K562 (cell line): Measurements from ENCODE around the gene NKG7. TPM values are rescaled to one million over a fixed set of nuclear protein-coding genes. Genes with fewer than 3 reads are reported as not detected.

Experiments
- ATAC-seq: fragments of 200-7000 bp; cut with Tn5 transposase; 3 replicates; pipeline ENCODE4 v1.9.1; 2020; ENCODE audit warnings: moderate library complexity
- BruUV-seq: library from RNA; stranded (reverse); fragments of 400-500 nt; replicated peaks from 2 replicates; lab custom pipeline; 2021; lab: Mats Ljungman, UMichigan
- CTCF ChIA-PET: fragments of 300-600 bp; formaldehyde crosslinking; extraction: SDS; loops from one replicate; lab custom pipeline; 2021; ENCODE audit warnings: low intra/inter-chr PET ratio; lab: Yijun Ruan, JAX
- POLR2A ChIA-PET: fragments of 300-600, 350-650 bp; sonication (Branson Sonifier 250); formaldehyde crosslinking; extraction: SDS; loops from one replicate; lab custom pipeline; 2021; ENCODE audit warnings: antibody characterized with exemption, inconsistent platforms; lab: Yijun Ruan, JAX
- DNase-seq, 4 experiments: peaks; one replicate each; pipeline versions ENCODE4 v3.0.0 to v3.0.0-alpha.2; 2011 to 2018; ENCODE audit warnings: low spot score in 3 of 4, mixed read lengths in 3 of 4; ENCODE audit errors: extremely low read depth in 1 of 4
- FAIRE-seq: peaks from 2 replicates; lab custom pipeline; 2011; peaks lifted over from hg19 to GRCh38; lab: Jason Lieb, UNC
- H2AFZ ChIP-seq: 2 replicates; pipeline ENCODE4 v1.6.0; 2011; ENCODE audit warnings: low read depth, low read length, control low read depth, inconsistent platforms
- H3K27ac ChIP-seq: fragments of 200-600 bp; 3 replicates; pipeline ENCODE4 v1.8.0; 2011; ENCODE audit warnings: low read depth, mild to moderate bottlenecking, control low read depth, inconsistent platforms, low read length, moderate library complexity, mixed read lengths; ENCODE audit errors: extremely low read depth
- H3K27me3 ChIP-seq, 2 experiments: fragments of 300-600 bp in 1 of 2; 2 replicates in 1 of 2; 3 replicates in 1 of 2; pipeline versions ENCODE4 v1.6.0 to v1.8.0; 2011; ENCODE audit warnings: inconsistent platforms in 2 of 2, low read length in 2 of 2, mild to moderate bottlenecking in 1 of 2, mixed read lengths in 1 of 2, moderate library complexity in 1 of 2; ENCODE audit not compliant: control insufficient read depth in 2 of 2, insufficient read depth in 2 of 2
- H3K36me3 ChIP-seq: fragments of 300-600 bp; 3 replicates; pipeline ENCODE4 v1.8.0; 2011; ENCODE audit warnings: mild to moderate bottlenecking, low read length, inconsistent platforms; ENCODE audit not compliant: control insufficient read depth, insufficient read depth
- H3K4me1 ChIP-seq, 2 experiments: fragments of 200-600 bp in 1 of 2; replicated peaks in 1 of 2; 2 replicates in 1 of 2; 3 replicates in 1 of 2; pipeline versions ENCODE4 v1.5.1 to v1.8.0; 2011; ENCODE audit warnings: inconsistent platforms in 2 of 2, low read length in 2 of 2, mild to moderate bottlenecking in 1 of 2, mixed read lengths in 1 of 2, moderate library complexity in 1 of 2; ENCODE audit not compliant: control insufficient read depth in 2 of 2, insufficient read depth in 2 of 2
- H3K4me2 ChIP-seq: 2 replicates; pipeline ENCODE4 v1.6.1; 2011; ENCODE audit warnings: low read length, control low read depth, inconsistent platforms, mixed read lengths; ENCODE audit not compliant: insufficient read depth
- H3K4me3 ChIP-seq: fragments of 200-600 bp; sonication (generic), shearing (Covaris generic); 2 replicates; pipeline ENCODE4 v1.5.1; 2016; ENCODE audit warnings: control low read depth, inconsistent platforms
- H3K79me2 ChIP-seq: fragments of 200-600 bp; 3 replicates; pipeline ENCODE4 v1.8.0; 2011; ENCODE audit warnings: low read length, inconsistent platforms; ENCODE audit not compliant: control insufficient read depth, insufficient read depth
- H3K9ac ChIP-seq, 2 experiments: 2 replicates each; pipeline versions ENCODE4 v1.6.0 to v1.6.1; 2011; ENCODE audit warnings: low read depth in 2 of 2, low read length in 2 of 2, control low read depth in 1 of 2, inconsistent platforms in 1 of 2, mild to moderate bottlenecking in 1 of 2, mixed read lengths in 1 of 2; ENCODE audit not compliant: insufficient read depth in 1 of 2
- H3K9me1 ChIP-seq: one replicate; pipeline ENCODE4 v1.6.0; 2011; ENCODE audit warnings: inconsistent platforms, mild to moderate bottlenecking, low read length, moderate library complexity; ENCODE audit not compliant: control insufficient read depth, insufficient read depth
- H3K9me3 ChIP-seq: replicated peaks from 2 replicates; pipeline ENCODE4 v1.5.1; 2011; ENCODE audit warnings: low read depth, low read length, inconsistent platforms; ENCODE audit not compliant: control insufficient read depth, insufficient read depth
- H4K20me1 ChIP-seq: replicated peaks from 2 replicates; pipeline ENCODE4 v1.6.1; 2011; ENCODE audit warnings: low read length, inconsistent platforms, mixed read lengths; ENCODE audit not compliant: control insufficient read depth, insufficient read depth
- ASH1L ChIP-seq: fragments of 450-650 bp; IDR thresholded peaks from 2 replicates; pipeline ENCODE4 v1.6.1; 2018; ENCODE audit warnings: borderline replicate concordance, mild to moderate bottlenecking, low read depth; ENCODE audit not compliant: partially characterized antibody
- BRF2 ChIP-seq: IDR thresholded peaks from 3 replicates; pipeline ENCODE4 v1.6.1; 2011; ENCODE audit warnings: borderline replicate concordance, mild to moderate bottlenecking; ENCODE audit not compliant: insufficient read length, insufficient read depth
- CHD4 ChIP-seq: fragments of 200-600 bp; sonication (generic); IDR thresholded peaks from 3 replicates; pipeline ENCODE4 v1.6.1; 2012; ENCODE audit warnings: low read depth, mild to moderate bottlenecking, mixed read lengths, low read length, inconsistent platforms; ENCODE audit not compliant: insufficient read depth, insufficient replicate concordance, poor library complexity, severe bottlenecking
- CTCFL ChIP-seq: IDR thresholded peaks from 2 replicates; pipeline ENCODE4 v1.6.1; 2011; ENCODE audit warnings: borderline replicate concordance, low read depth, mild to moderate bottlenecking, moderate library complexity, low read length; ENCODE audit not compliant: insufficient read depth, poor library complexity, severe bottlenecking
- EP300 ChIP-seq: IDR thresholded peaks from 2 replicates; pipeline ENCODE4 v1.6.1; 2012; ENCODE audit warnings: low read length, improper control_type of control experiment
- ETV6 ChIP-seq, 3 experiments: fragments of 150-350 bp in 1 of 3; sonication (generic) in 1 of 3; formaldehyde crosslinking in 1 of 3; IDR thresholded peaks; 2 replicates each; pipeline versions ENCODE4 v1.6.1 to v1.8.0; 2014 to 2022; ENCODE audit warnings: borderline replicate concordance in 2 of 3, low read depth in 2 of 3, antibody characterized with exemption in 1 of 3, low read length in 1 of 3, mild to moderate bottlenecking in 1 of 3, missing genetic modification reagents in 1 of 3
- ILK ChIP-seq: fragments of 450-650 bp; IDR thresholded peaks from 2 replicates; pipeline ENCODE4 v1.6.1; 2016; ENCODE audit warnings: missing genetic modification characterization, low read depth, mild to moderate bottlenecking, missing compliant biosample characterization, moderate library complexity, borderline replicate concordance
- KLF10 ChIP-seq: fragments of 250-450 bp; sonication (Bioruptor Pico); IDR thresholded peaks from 2 replicates; pipeline ENCODE4 v1.6.1; 2021; ENCODE audit warnings: matching md5 sums
- MYC ChIP-seq, 2 experiments: fragments of 250-450 bp in 1 of 2; sonication (Bioruptor Pico) in 1 of 2; IDR thresholded peaks; 2 replicates each; pipeline versions ENCODE4 v1.5.1 to v1.6.1; 2012 to 2021; ENCODE audit warnings: low read depth in 2 of 2, borderline replicate concordance in 1 of 2, improper control_type of control experiment in 1 of 2, low read length in 1 of 2, mild to moderate bottlenecking in 1 of 2, moderate library complexity in 1 of 2
- NELFE ChIP-seq: IDR thresholded peaks from 2 replicates; pipeline ENCODE4 v1.6.1; 2011; ENCODE audit warnings: mild to moderate bottlenecking; ENCODE audit not compliant: insufficient read depth, insufficient read length
- NFIC ChIP-seq: fragments of 450-650 bp; IDR thresholded peaks from 2 replicates; pipeline ENCODE4 v1.6.1; 2017; ENCODE audit warnings: mild to moderate bottlenecking, inconsistent platforms
- NR1H2 ChIP-seq: sonication (generic); formaldehyde crosslinking; IDR thresholded peaks from 2 replicates; pipeline ENCODE4 v1.4.0; 2020; ENCODE audit warnings: mild to moderate bottlenecking, missing genetic modification reagents
- PHB ChIP-seq: fragments of 250-450 bp; sonication (Bioruptor Pico); IDR thresholded peaks from 2 replicates; pipeline ENCODE4 v1.5.0; 2021
- RBM34 ChIP-seq: fragments of 200-400 bp; formaldehyde crosslinking; IDR thresholded peaks from 2 replicates; pipeline ENCODE4 v1.6.1; 2018; ENCODE audit warnings: low read length, borderline replicate concordance; ENCODE audit not compliant: insufficient read depth
- SRSF3 ChIP-seq: fragments of 200-400 bp; formaldehyde crosslinking; IDR thresholded peaks from 2 replicates; pipeline ENCODE4 v1.6.1; 2016; ENCODE audit warnings: mild to moderate bottlenecking, low read length, moderate library complexity; ENCODE audit not compliant: insufficient read depth
- ZNF174 ChIP-seq: fragments of 250-450 bp; sonication (Bioruptor Pico); IDR thresholded peaks from 2 replicates; pipeline ENCODE4 v1.4.0; 2020; ENCODE audit warnings: mild to moderate bottlenecking
- ZNF197 ChIP-seq: fragments of 200-800 bp; sonication (Bioruptor generic); IDR thresholded peaks from 2 replicates; pipeline ENCODE4 v1.6.1; 2016; ENCODE audit warnings: low read depth, missing genetic modification characterization, missing compliant biosample characterization
- ZNF263 ChIP-seq: sonication (generic); formaldehyde crosslinking; IDR thresholded peaks from 2 replicates; pipeline ENCODE4 v1.8.0; 2022; ENCODE audit warnings: mild to moderate bottlenecking, missing genetic modification reagents, borderline replicate concordance
- ZNF830 ChIP-seq: fragments of 250-450 bp; sonication (Bioruptor Pico); IDR thresholded peaks from 2 replicates; pipeline ENCODE4 v1.5.0; 2021; ENCODE audit warnings: mild to moderate bottlenecking
- WGBS: fragments of 100-300 bp; shearing (Covaris generic); methylation state at CpG from one replicate; pipeline ENCODE4 v1.1.6; 2016; ENCODE audit warnings: low coverage, mixed read lengths; ENCODE audit not compliant: insufficient coverage; ENCODE audit errors: missing lambda C conversion rate; 5-methylcytosine and 5-hydroxymethylcytosine counted together
- in situ Hi-C: fragments of 300-500 bp; cut with MboI; formaldehyde crosslinking; loops from 4 replicates; pipeline ENCODE4 v1.15.0; 2018; ENCODE audit warnings: inconsistent platforms, mixed read lengths
- intact Hi-C: fragments of 100-400 bp; cut with micrococcal nuclease; formaldehyde crosslinking; loops from 2 replicates; pipeline ENCODE4 v1.14.2; 2022
- polyA plus RNA-seq, 8 experiments: library from polyadenylated mRNA; depleted of rRNA in 4 of 8; stranded (reverse) in 5 of 8; unstranded in 3 of 8; fragments of >200 nt; fragmentation: Nextera tagmentation in 2 of 8; fragmentation: Illumina TruSeq in 1 of 8; extraction: Ambion mirVana in 2 of 8; extraction: Trizol in 1 of 8; gene quantifications; 2 replicates each; pipeline versions ENCODE4 v1.2.1 to v1.2.3, GENCODE V29; 2011 to 2014; ENCODE audit warnings: inconsistent platforms in 1 of 8, missing spikeins in 1 of 8
- total RNA-seq, 7 experiments: library from RNA; depleted of rRNA in 6 of 7; stranded (reverse); fragments of >200 nt in 6 of 7; fragmentation: Illumina TruSeq in 2 of 7; extraction: Trizol in 2 of 7; gene quantifications; 2 replicates each; pipeline versions ENCODE4 v1.2.1 to v1.2.3, GENCODE V29; 2011 to 2021; ENCODE audit warnings: low replicate concordance in 1 of 7

Gene NKG7
- total and polyA plus RNA-seq, 9 of the 15 experiments (the other 6 are each of a cell fraction or from before 2014, with no cell fraction given): 0.30 to 0.70 (median 0.51) TPM; not detected in 2

GRCh38 chr19:51382004-51382403 lies 9.6 kb upstream of the NKG7 start:
- Histone ChIP-seq H3K4me1 (peaks cover 15 to 16% of the 10 kb centered on the region in 2 experiments; a peak in 4 of 5 replicates), H3K79me2 (no peaks in the 10 kb centered on the region), H3K4me2 (no peak overlapping the region), H4K20me1 (no peaks in the 10 kb centered on the region), H3K27ac (no peak overlapping the region), H2AFZ (no peak overlapping the region), H3K27me3 (no peaks in the 10 kb centered on the region), H3K4me3 (no peak overlapping the region), H3K9me1 (no peaks in the 10 kb centered on the region), H3K9ac (no peak overlapping the region), H3K36me3 (no peaks in the 10 kb centered on the region), H3K9me3 (0 out of 2 replicates have a peak, but pooled peaks cover 4% of the 10 kb centered on the region)
- BruUV-seq: no TSS peak
- 100% methylated on average over 3 of the region's 4 CpGs for WGBS
- no peak for ATAC-seq
- ChIA-PET CTCF (no interaction called here), POLR2A (interaction anchor here (0.6 to 1.6 kb wide), 3 partner anchors 8 to 1509 kb away, joined by 3 to 5 read pairs (median 3); partner anchors contain the start of gene C19orf84)
- FAIRE-seq: no peak
- intact Hi-C loops: no loop called here
- DNase-seq: no peak
- in situ Hi-C loops: no loop called here
- no peak for TF ChIP-seq SRSF3
- TF ChIP-seq PHB (CRISPR knock-in tag): no peak
- TF ChIP-seq RBM34: no peak
- TF ChIP-seq CHD4: no peak
- TF ChIP-seq KLF10: no peak
- no peak for TF ChIP-seq NFIC
- TF ChIP-seq MYC (IDR thresholded peaks at IDR 0.05; ENCODE audit: low read depth, low read length): no peak
- TF ChIP-seq MYC (CRISPR knock-in tag; IDR thresholded peaks at IDR 0.05; ENCODE audit: borderline replicate concordance, low read depth): no peak
- TF ChIP-seq ZNF263 (CRISPR knock-in tag): no peak
- no peak for TF ChIP-seq NELFE
- TF ChIP-seq ZNF197 (CRISPR knock-in tag): no peak
- TF ChIP-seq EP300: no peak
- no peak for TF ChIP-seq ZNF830 (CRISPR knock-in tag)
- no peak for TF ChIP-seq NR1H2 (CRISPR knock-in tag)
- TF ChIP-seq ILK (tag): no peak
- TF ChIP-seq BRF2: no peak
- no peak for TF ChIP-seq ASH1L
- TF ChIP-seq ZNF174 (CRISPR knock-in tag): no peak
- no peak for TF ChIP-seq ETV6 (IDR thresholded peaks at IDR 0.05; ENCODE audit: borderline replicate concordance in 1 of 2, low read depth in 2 of 2, low read length in 1 of 2)
- no peak for TF ChIP-seq ETV6 (CRISPR knock-in tag; IDR thresholded peaks at IDR 0.05; ENCODE audit: borderline replicate concordance)
- TF ChIP-seq CTCFL: no peak
